HL-60 (cell line): ENCODE data around the gene GABBR2.

ENCODE experiments used
- DNase-seq, 2 experiments: peaks; one replicate each; pipeline ENCODE4 v3.0.0-alpha.2; 2010 to 2020; ENCODE audit warnings: low read depth in 1 of 2, low spot score in 1 of 2
- H3K27ac ChIP-seq: fragments of 250-450 bp; sonication (Bioruptor Pico); replicated peaks from 2 replicates; pipeline ENCODE4 v1.5.1; 2020; ENCODE audit warnings: mild to moderate bottlenecking, moderate library complexity
- H3K27me3 ChIP-seq: fragments of 250-450 bp; sonication (Bioruptor Pico); 2 replicates; pipeline ENCODE4 v1.5.1; 2021; ENCODE audit warnings: mild to moderate bottlenecking, moderate library complexity; ENCODE audit not compliant: insufficient read depth, poor library complexity, severe bottlenecking
- H3K4me3 ChIP-seq: replicated peaks from 2 replicates; pipeline ENCODE4 v1.5.1; 2011; ENCODE audit warnings: mild to moderate bottlenecking, control low read depth, low read length; ENCODE audit not compliant: insufficient read depth
- GABPA ChIP-seq: IDR thresholded peaks from 2 replicates; pipeline ENCODE4 v1.6.1; 2012; ENCODE audit warnings: low read depth
- POLR2AphosphoS5 ChIP-seq: IDR thresholded peaks from 2 replicates; pipeline ENCODE4 v1.6.1; 2012; ENCODE audit warnings: low read depth
- REST ChIP-seq: IDR thresholded peaks from 2 replicates; pipeline ENCODE4 v1.6.1; 2012; ENCODE audit warnings: low read depth; ENCODE audit not compliant: insufficient replicate concordance
- SPI1 ChIP-seq: IDR thresholded peaks from 2 replicates; pipeline ENCODE4 v1.6.1; 2012; ENCODE audit warnings: low read depth, mild to moderate bottlenecking, borderline replicate concordance
- TF ChIP-seq, protein P1 (sequence below): IDR thresholded peaks from one replicate; pipeline ENCODE4 v1.5.1; 2011; ENCODE audit warnings: low read length, control low read depth, inconsistent platforms; ENCODE audit not compliant: insufficient read depth

GABBR2 gene

GRCh38 chr9:98456156-98456613 lies 252.6 kb downstream of the GABBR2 start:
- no peak for DNase-seq
- Histone ChIP-seq H3K4me3 (no peak overlapping the region), H3K27ac (no peak overlapping the region), H3K27me3 (peaks cover 7% of the 10 kb centered on the region)
- TF ChIP-seq POLR2AphosphoS5 (no peak), REST (no peak), SPI1 (no peak), GABPA (no peak)
- TF ChIP-seq, protein P1, sequence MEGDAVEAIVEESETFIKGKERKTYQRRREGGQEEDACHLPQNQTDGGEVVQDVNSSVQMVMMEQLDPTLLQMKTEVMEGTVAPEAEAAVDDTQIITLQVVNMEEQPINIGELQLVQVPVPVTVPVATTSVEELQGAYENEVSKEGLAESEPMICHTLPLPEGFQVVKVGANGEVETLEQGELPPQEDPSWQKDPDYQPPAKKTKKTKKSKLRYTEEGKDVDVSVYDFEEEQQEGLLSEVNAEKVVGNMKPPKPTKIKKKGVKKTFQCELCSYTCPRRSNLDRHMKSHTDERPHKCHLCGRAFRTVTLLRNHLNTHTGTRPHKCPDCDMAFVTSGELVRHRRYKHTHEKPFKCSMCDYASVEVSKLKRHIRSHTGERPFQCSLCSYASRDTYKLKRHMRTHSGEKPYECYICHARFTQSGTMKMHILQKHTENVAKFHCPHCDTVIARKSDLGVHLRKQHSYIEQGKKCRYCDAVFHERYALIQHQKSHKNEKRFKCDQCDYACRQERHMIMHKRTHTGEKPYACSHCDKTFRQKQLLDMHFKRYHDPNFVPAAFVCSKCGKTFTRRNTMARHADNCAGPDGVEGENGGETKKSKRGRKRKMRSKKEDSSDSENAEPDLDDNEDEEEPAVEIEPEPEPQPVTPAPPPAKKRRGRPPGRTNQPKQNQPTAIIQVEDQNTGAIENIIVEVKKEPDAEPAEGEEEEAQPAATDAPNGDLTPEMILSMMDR, result no peak

GRCh38 chr9:98455256-98456155 lies 253.2 kb downstream of the GABBR2 start:
- Histone ChIP-seq H3K27ac (no peak overlapping the region), H3K27me3 (peaks cover 7% of the 10 kb centered on the region), H3K4me3 (no peak overlapping the region)
- TF ChIP-seq REST (no peak), GABPA (no peak), POLR2AphosphoS5 (no peak)
- TF ChIP-seq, protein P1, result no peak
- no peak for DNase-seq

DNA sequence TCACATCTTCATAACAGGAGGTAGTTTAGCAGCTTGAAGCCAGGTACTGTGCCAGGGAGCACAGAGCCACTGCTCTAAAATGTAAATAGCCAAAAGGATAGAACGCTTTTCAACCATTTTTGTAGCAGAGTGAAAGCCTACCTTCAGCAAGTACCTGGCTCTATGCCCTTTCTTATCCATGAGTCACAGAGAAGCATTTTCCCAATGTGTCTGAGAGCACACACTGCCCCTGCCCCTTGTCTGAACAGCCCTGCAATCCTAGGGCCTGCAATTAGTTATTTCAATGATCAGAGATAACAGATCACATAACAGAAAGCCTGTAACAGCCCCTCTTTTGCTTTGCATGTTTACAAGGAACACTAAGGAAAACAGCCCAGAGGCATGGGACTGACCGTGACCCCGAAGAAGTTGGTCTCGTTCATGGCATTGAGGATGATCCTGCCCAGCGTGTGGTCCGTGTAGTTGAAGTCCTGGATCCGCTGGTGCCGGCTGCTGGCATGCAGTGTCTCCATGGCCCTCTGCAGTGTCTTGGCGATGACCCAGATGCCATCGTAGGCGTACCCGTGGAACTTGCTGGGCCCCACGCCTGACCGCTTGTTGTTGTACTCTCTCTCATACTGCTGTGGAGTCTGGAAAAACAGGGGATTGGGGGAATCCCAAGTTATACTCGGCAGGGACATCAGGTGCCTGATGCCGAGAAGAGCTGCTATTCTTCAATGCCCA lies 255.0 kb downstream of the GABBR2 start:
- Histone ChIP-seq H3K27ac (no peak overlapping the region), H3K27me3 (peaks cover 7% of the 10 kb centered on the region), H3K4me3 (no peak overlapping the region)
- TF ChIP-seq GABPA, result no peak
- no peak for TF ChIP-seq SPI1
- TF ChIP-seq REST, result no peak
- TF ChIP-seq, protein P1, result no peak
- no peak for TF ChIP-seq POLR2AphosphoS5
- DNase-seq, result no peak
